ES-I3 (cell line): ENCODE measurements around the gene PLEKHO1.
A peak's percentile ranks its signal among the peaks of the same experiment; 100 is the strongest.
"Not testable (repeated sequence)": the region's sequence is repeated elsewhere in the genome, so short reads cannot be mapped to it uniquely, and the experiment has no call there.

Experiments used
- H3K36me3 ChIP-seq: 2 replicates; pipeline ENCODE4 v1.6.1; 2013; ENCODE audit warnings: mild to moderate bottlenecking, low read length, control low read depth, moderate library complexity; ENCODE audit not compliant: insufficient read depth
- H3K4me1 ChIP-seq: 2 replicates; pipeline ENCODE4 v1.6.1; 2013; ENCODE audit warnings: mild to moderate bottlenecking, control low read depth, low read length; ENCODE audit not compliant: insufficient read depth
- H3K9ac ChIP-seq: 2 replicates; pipeline ENCODE4 v1.6.1; 2013; ENCODE audit warnings: low read depth, mild to moderate bottlenecking, low read length, moderate library complexity
- H3K9me3 ChIP-seq: 2 replicates; pipeline ENCODE4 v1.6.1; 2013; ENCODE audit warnings: mild to moderate bottlenecking, low read length, moderate library complexity; ENCODE audit not compliant: control insufficient read depth, insufficient read depth

The PLEKHO1 gene

GRCh38 chr1:150149271-150150132 lies at the start of gene PLEKHO1:
Gene PLEKHO1 (plus strand): TSS chr1:150149916. CDS start chr1:150150258, 342 bp downstream.
- Histone ChIP-seq H3K9ac (peak within 1 kb of the TSS; percentile 82), H3K36me3 (no peaks in the 10 kb centered on the region), H3K9me3 (no peaks in the 10 kb centered on the region), H3K4me1 (peaks cover 11% of the 10 kb centered on the region; the same call in 1 of the 2 replicates)

GRCh38 chr1:150102986-150103385 lies 46.7 kb upstream of the PLEKHO1 start:
- Histone ChIP-seq H3K4me1 (no peaks in the 10 kb centered on the region), H3K9me3 (no peaks in the 10 kb centered on the region), H3K36me3 (peaks cover 2% of the 10 kb centered on the region; the same call in 1 of the 2 replicates), H3K9ac (no peak overlapping the region)

- H3K36me3 ChIP-seq: no peaks in the 10 kb centered on the region
- H3K4me1 ChIP-seq: no peaks in the 10 kb centered on the region
- H3K9ac ChIP-seq: no peak overlapping the region
- no peaks in the 10 kb centered on the region for H3K9me3 ChIP-seq
Measured at GRCh38 chr1:150106341-150106740, 43.4 kb upstream of the PLEKHO1 start.

- no peaks in the 10 kb centered on the region for H3K4me1 ChIP-seq
- no peaks in the 10 kb centered on the region; the same call in 1 of the 2 replicates for H3K9me3 ChIP-seq
- 0 out of 2 replicates have a peak, but pooled peaks cover 4% of the 10 kb centered on the region for H3K36me3 ChIP-seq
- H3K9ac ChIP-seq: no peak overlapping the region
Measured at GRCh38 chr1:150109586-150109985, 40.1 kb upstream of the PLEKHO1 start.

GRCh38 chr1:150110116-150110515 lies 39.6 kb upstream of the PLEKHO1 start:
- Histone ChIP-seq H3K36me3 (0 out of 2 replicates have a peak, but pooled peaks cover 4% of the 10 kb centered on the region), H3K9ac (no peak overlapping the region), H3K4me1 (no peaks in the 10 kb centered on the region), H3K9me3 (no peaks in the 10 kb centered on the region; the same call in 1 of the 2 replicates)

GRCh38 chr1:150111670-150112069 lies 38.0 kb upstream of the PLEKHO1 start:
- 0 out of 2 replicates have a peak, but pooled peaks cover 4% of the 10 kb centered on the region for H3K36me3 ChIP-seq
- H3K9me3 ChIP-seq: no peaks in the 10 kb centered on the region; the same call in 1 of the 2 replicates
- H3K4me1 ChIP-seq: no peaks in the 10 kb centered on the region
- H3K9ac ChIP-seq: no peak overlapping the region

- 0 out of 2 replicates have a peak, but pooled peaks cover 4% of the 10 kb centered on the region for H3K36me3 ChIP-seq
Measured at GRCh38 chr1:150115121-150115520, 34.6 kb upstream of the PLEKHO1 start.

GRCh38 chr1:150118716-150119115 lies 31.0 kb upstream of the PLEKHO1 start:
- Histone ChIP-seq H3K9ac (no peak overlapping the region), H3K36me3 (no peaks in the 10 kb centered on the region), H3K9me3 (no peaks in the 10 kb centered on the region; the same call in 1 of the 2 replicates), H3K4me1 (no peaks in the 10 kb centered on the region)

More at GRCh38 chr1:150115121-150115520, 34.6 kb upstream of the PLEKHO1 start:
- H3K9ac ChIP-seq: no peak overlapping the region
- no peaks in the 10 kb centered on the region; the same call in 1 of the 2 replicates for H3K9me3 ChIP-seq
- no peaks in the 10 kb centered on the region for H3K4me1 ChIP-seq

GRCh38 chr1:150121236-150121862 lies 28.4 kb upstream of the PLEKHO1 start:
- Histone ChIP-seq H3K4me1 (no peaks in the 10 kb centered on the region), H3K9me3 (no peaks in the 10 kb centered on the region), H3K9ac (no peak overlapping the region), H3K36me3 (no peaks in the 10 kb centered on the region)

GRCh38 chr1:150126811-150127210 lies 22.9 kb upstream of the PLEKHO1 start:
- no peaks in the 10 kb centered on the region for H3K36me3 ChIP-seq
- H3K9me3 ChIP-seq: no peaks in the 10 kb centered on the region
- H3K9ac ChIP-seq: no peak overlapping the region
- no peaks in the 10 kb centered on the region for H3K4me1 ChIP-seq

- no peaks in the 10 kb centered on the region for H3K36me3 ChIP-seq
- no peak overlapping the region for H3K9ac ChIP-seq
- H3K4me1 ChIP-seq: no peaks in the 10 kb centered on the region
- H3K9me3 ChIP-seq: no peaks in the 10 kb centered on the region
Measured at GRCh38 chr1:150127464-150127863, 22.3 kb upstream of the PLEKHO1 start.

- H3K9ac ChIP-seq: no peak overlapping the region
- no peaks in the 10 kb centered on the region for H3K4me1 ChIP-seq
- no peaks in the 10 kb centered on the region for H3K9me3 ChIP-seq
- no peaks in the 10 kb centered on the region for H3K36me3 ChIP-seq
Measured at GRCh38 chr1:150127868-150128267, 21.8 kb upstream of the PLEKHO1 start.

GRCh38 chr1:150132372-150132771 lies 17.3 kb upstream of the PLEKHO1 start:
- no peak overlapping the region for H3K9ac ChIP-seq
- no peaks in the 10 kb centered on the region for H3K36me3 ChIP-seq
- H3K4me1 ChIP-seq: no peaks in the 10 kb centered on the region
- H3K9me3 ChIP-seq: no peaks in the 10 kb centered on the region

- H3K9ac ChIP-seq: no peak overlapping the region
- no peaks in the 10 kb centered on the region for H3K4me1 ChIP-seq
- no peaks in the 10 kb centered on the region for H3K36me3 ChIP-seq
Measured at GRCh38 chr1:150134537-150134936, 15.2 kb upstream of the PLEKHO1 start.

GRCh38 chr1:150135400-150135799 lies 14.3 kb upstream of the PLEKHO1 start:
- not testable (repeated sequence) for H3K9ac ChIP-seq, H3K36me3 ChIP-seq, H3K4me1 ChIP-seq, H3K9me3 ChIP-seq

More at GRCh38 chr1:150134537-150134936, 15.2 kb upstream of the PLEKHO1 start:
- H3K9me3 ChIP-seq: no peaks in the 10 kb centered on the region
